DOHH2 (cell line): Measurements from ENCODE around the gene ATP11A.

Source experiments
- EZH2phosphoT487 ChIP-seq: fragments of 200-600 bp; sonication (generic); IDR thresholded peaks from 2 replicates; pipeline ENCODE4 v1.6.1; 2017; ENCODE audit warnings: borderline replicate concordance, mild to moderate bottlenecking, antibody characterized with exemption, low read length, moderate library complexity, mixed read lengths
- TF ChIP-seq, protein P1 (sequence below): fragments of 200-600 bp; sonication (generic); IDR thresholded peaks from one replicate; pipeline ENCODE4 v1.5.1; 2014; ENCODE audit warnings: antibody characterized with exemption, mild to moderate bottlenecking, low read depth, low read length; ENCODE audit not compliant: poor library complexity, severe bottlenecking

- TF ChIP-seq, protein P1, sequence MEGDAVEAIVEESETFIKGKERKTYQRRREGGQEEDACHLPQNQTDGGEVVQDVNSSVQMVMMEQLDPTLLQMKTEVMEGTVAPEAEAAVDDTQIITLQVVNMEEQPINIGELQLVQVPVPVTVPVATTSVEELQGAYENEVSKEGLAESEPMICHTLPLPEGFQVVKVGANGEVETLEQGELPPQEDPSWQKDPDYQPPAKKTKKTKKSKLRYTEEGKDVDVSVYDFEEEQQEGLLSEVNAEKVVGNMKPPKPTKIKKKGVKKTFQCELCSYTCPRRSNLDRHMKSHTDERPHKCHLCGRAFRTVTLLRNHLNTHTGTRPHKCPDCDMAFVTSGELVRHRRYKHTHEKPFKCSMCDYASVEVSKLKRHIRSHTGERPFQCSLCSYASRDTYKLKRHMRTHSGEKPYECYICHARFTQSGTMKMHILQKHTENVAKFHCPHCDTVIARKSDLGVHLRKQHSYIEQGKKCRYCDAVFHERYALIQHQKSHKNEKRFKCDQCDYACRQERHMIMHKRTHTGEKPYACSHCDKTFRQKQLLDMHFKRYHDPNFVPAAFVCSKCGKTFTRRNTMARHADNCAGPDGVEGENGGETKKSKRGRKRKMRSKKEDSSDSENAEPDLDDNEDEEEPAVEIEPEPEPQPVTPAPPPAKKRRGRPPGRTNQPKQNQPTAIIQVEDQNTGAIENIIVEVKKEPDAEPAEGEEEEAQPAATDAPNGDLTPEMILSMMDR = peak; percentile 82
- TF ChIP-seq EZH2phosphoT487 = no peak
These were observed 184.3 kb downstream of the ATP11A start for GRCh38 chr13:112873851-112874750.
